Measurements from ENCODE around the gene GALNS.
A peak's percentile ranks its signal among the peaks of the same experiment; 100 is the strongest.

- TF ChIP-seq FOXM1 (CRISPR knock-in tag; IDR thresholded peaks at IDR 0.05) (no peak), PATZ1 (CRISPR knock-in tag; IDR thresholded peaks at IDR 0.05) (no peak), HOMEZ (CRISPR knock-in tag; IDR thresholded peaks at IDR 0.05; ENCODE audit: low read depth) (no peak), SETDB1 (CRISPR knock-in tag; IDR thresholded peaks at IDR 0.05; ENCODE audit: borderline replicate concordance) (no peak), FUBP1 (CRISPR knock-in tag; IDR thresholded peaks at IDR 0.05; ENCODE audit: borderline replicate concordance) (no peak), PAWR (CRISPR knock-in tag; IDR thresholded peaks at IDR 0.05; ENCODE audit: borderline replicate concordance) (no peak), ZBTB43 (CRISPR knock-in tag; conservative IDR thresholded peaks at IDR 0.05) (no peak), CTCF (CRISPR knock-in tag; IDR thresholded peaks at IDR 0.05) (peak; percentile 95), SNAI1 (CRISPR knock-in tag; IDR thresholded peaks at IDR 0.05; ENCODE audit: borderline replicate concordance) (no peak), ZNF235 (CRISPR knock-in tag; IDR thresholded peaks at IDR 0.05; ENCODE audit: borderline replicate concordance) (no peak), ZBTB26 (CRISPR knock-in tag; IDR thresholded peaks at IDR 0.05; ENCODE audit: borderline replicate concordance) (no peak), MTF2 (CRISPR knock-in tag; IDR thresholded peaks at IDR 0.05; ENCODE audit: borderline replicate concordance) (no peak)
Observed at GRCh38 chr16:88857728-88858339, 1.1 kb upstream of the GALNS start.
